Esophagus muscularis mucosa (tissue), 3 donors: Measurements from ENCODE around the gene LBP.

Source experiments
- CTCF ChIP-seq, 3 experiments: fragments of 200-600 bp in 2 of 3; fragments of 450-650 bp in 1 of 3; sonication (generic) in 2 of 3; IDR thresholded peaks; one replicate each; pipeline ENCODE4 v1.5.1; 2017 to 2019; ENCODE audit warnings: antibody characterized with exemption in 3 of 3, mild to moderate bottlenecking in 2 of 3, moderate library complexity in 1 of 3
- POLR2A ChIP-seq: fragments of 450-650 bp; IDR thresholded peaks from one replicate; pipeline ENCODE4 v1.6.1; 2017; ENCODE audit warnings: antibody characterized with exemption, moderate library complexity, mild to moderate bottlenecking, low read depth

GRCh38 chr20:38311091-38311490, 35.2 kb upstream of the LBP start:
- no peak for TF ChIP-seq CTCF (IDR thresholded peaks at IDR 0.05)
- TF ChIP-seq POLR2A, result no peak
